K562 (cell line): Measurements from ENCODE around the gene CABP4. TPM values are rescaled to one million over a fixed set of nuclear protein-coding genes. Genes with fewer than 3 reads are reported as not detected.
A peak's percentile ranks its signal among the peaks of the same experiment; 100 is the strongest.

Experiments
- HNRNPK ChIP-seq: fragments of 200-400 bp; formaldehyde crosslinking; IDR thresholded peaks from one replicate; pipeline ENCODE4 v1.6.1; 2018; ENCODE audit warnings: mild to moderate bottlenecking, low read depth, low read length; ENCODE audit not compliant: poor library complexity, severe bottlenecking
- HNRNPLL ChIP-seq: fragments of 200-400 bp; formaldehyde crosslinking; IDR thresholded peaks from 2 replicates; pipeline ENCODE4 v1.6.1; 2017; ENCODE audit warnings: low read length, low read depth, mild to moderate bottlenecking; ENCODE audit not compliant: poor library complexity, severe bottlenecking
- LARP7 ChIP-seq: fragments of 450-650 bp; IDR thresholded peaks from 2 replicates; pipeline ENCODE4 v1.6.1; 2016
- MEIS2 ChIP-seq: fragments of 450-650 bp; IDR thresholded peaks from 2 replicates; pipeline ENCODE4 v1.6.1; 2014; ENCODE audit warnings: mild to moderate bottlenecking; ENCODE audit not compliant: partially characterized antibody
- RAD21 ChIP-seq, 2 experiments: fragments of 250-450 bp in 1 of 2; fragments of 450-650 bp in 1 of 2; sonication (Bioruptor Pico) in 1 of 2; formaldehyde crosslinking in 1 of 2; IDR thresholded peaks in 1 of 2; conservative IDR thresholded peaks in 1 of 2; 2 replicates each; pipeline versions ENCODE4 v1.4.0 to v1.8.0; 2020 to 2022; ENCODE audit warnings: mild to moderate bottlenecking in 2 of 2, moderate library complexity in 1 of 2
- SLC30A9 ChIP-seq: fragments of 250-450 bp; sonication (Bioruptor Pico); IDR thresholded peaks from 2 replicates; pipeline ENCODE4 v1.8.0; 2022; ENCODE audit warnings: mild to moderate bottlenecking, moderate library complexity
- SOX6 ChIP-seq: fragments of 450-650 bp; IDR thresholded peaks from 2 replicates; pipeline ENCODE4 v1.6.1; 2014; ENCODE audit warnings: mild to moderate bottlenecking
- TEAD4 ChIP-seq, 2 experiments: sonication (generic) in 1 of 2; formaldehyde crosslinking in 1 of 2; IDR thresholded peaks; 2 replicates each; pipeline versions ENCODE4 v1.6.1 to v1.8.0; 2012 to 2022; ENCODE audit warnings: borderline replicate concordance in 1 of 2, inconsistent platforms in 1 of 2, low read length in 1 of 2, mild to moderate bottlenecking in 1 of 2, missing genetic modification reagents in 1 of 2
- YBX1 ChIP-seq: fragments of 450-650 bp; IDR thresholded peaks from 2 replicates; pipeline ENCODE4 v1.7.1; 2016; ENCODE audit warnings: mild to moderate bottlenecking
- ZNF77 ChIP-seq: fragments of 250-450 bp; sonication (Bioruptor Pico); IDR thresholded peaks from 2 replicates; pipeline ENCODE4 v1.5.0; 2020
- polyA plus RNA-seq, 8 experiments: library from polyadenylated mRNA; depleted of rRNA in 4 of 8; stranded (reverse) in 5 of 8; unstranded in 3 of 8; fragments of >200 nt; fragmentation: Nextera tagmentation in 2 of 8; fragmentation: Illumina TruSeq in 1 of 8; extraction: Ambion mirVana in 2 of 8; extraction: Trizol in 1 of 8; gene quantifications; 2 replicates each; pipeline versions ENCODE4 v1.2.1 to v1.2.3, GENCODE V29; 2011 to 2014; ENCODE audit warnings: inconsistent platforms in 1 of 8, missing spikeins in 1 of 8
- total RNA-seq, 7 experiments: library from RNA; depleted of rRNA in 6 of 7; stranded (reverse); fragments of >200 nt in 6 of 7; fragmentation: Illumina TruSeq in 2 of 7; extraction: Trizol in 2 of 7; gene quantifications; 2 replicates each; pipeline versions ENCODE4 v1.2.1 to v1.2.3, GENCODE V29; 2011 to 2021; ENCODE audit warnings: low replicate concordance in 1 of 7
- TF ChIP-seq, protein P1 (sequence below), 3 experiments: fragments of 200-800 bp in 1 of 3; sonication (Bioruptor generic) in 1 of 3; sonication (generic) in 1 of 3; formaldehyde crosslinking in 1 of 3; IDR thresholded peaks; 2 replicates each; pipeline versions ENCODE4 v1.6.1 to v1.8.0; 2016 to 2022; ENCODE audit warnings: mild to moderate bottlenecking in 2 of 3, missing compliant biosample characterization in 2 of 3, missing genetic modification characterization in 2 of 3, missing genetic modification reagents in 1 of 3
- TF ChIP-seq, protein P2 (sequence below), 2 experiments: IDR thresholded peaks; 2 replicates each; pipeline ENCODE4 v1.6.1; 2011; ENCODE audit warnings: borderline replicate concordance in 1 of 2, control low read depth in 1 of 2, low read depth in 1 of 2, low read length in 1 of 2, mild to moderate bottlenecking in 1 of 2, mixed read lengths in 1 of 2, moderate library complexity in 1 of 2; ENCODE audit not compliant: insufficient read depth in 1 of 2, insufficient read length in 1 of 2, poor library complexity in 1 of 2, severe bottlenecking in 1 of 2; ENCODE audit errors: extremely low read depth in 1 of 2
- TF ChIP-seq, protein P3 (sequence below): IDR thresholded peaks from 3 replicates; pipeline ENCODE4 v1.6.1; 2011; ENCODE audit warnings: borderline replicate concordance, mild to moderate bottlenecking, moderate library complexity; ENCODE audit not compliant: insufficient read length; ENCODE audit errors: extremely low read depth
- TF ChIP-seq, protein P4 (sequence below): fragments of 450-650 bp; IDR thresholded peaks from 2 replicates; pipeline ENCODE4 v1.6.1; 2017; ENCODE audit warnings: antibody characterized with exemption, mild to moderate bottlenecking
- TF ChIP-seq, protein P5 (sequence below): sonication (generic); formaldehyde crosslinking; IDR thresholded peaks from 2 replicates; pipeline ENCODE4 v1.5.0; 2020; ENCODE audit warnings: missing genetic modification reagents

The CABP4 gene
- total and polyA plus RNA-seq, 9 of the 15 experiments (the other 6 are each of a cell fraction or from before 2014, with no cell fraction given) = 0.11 TPM; not detected in 8

DNA sequence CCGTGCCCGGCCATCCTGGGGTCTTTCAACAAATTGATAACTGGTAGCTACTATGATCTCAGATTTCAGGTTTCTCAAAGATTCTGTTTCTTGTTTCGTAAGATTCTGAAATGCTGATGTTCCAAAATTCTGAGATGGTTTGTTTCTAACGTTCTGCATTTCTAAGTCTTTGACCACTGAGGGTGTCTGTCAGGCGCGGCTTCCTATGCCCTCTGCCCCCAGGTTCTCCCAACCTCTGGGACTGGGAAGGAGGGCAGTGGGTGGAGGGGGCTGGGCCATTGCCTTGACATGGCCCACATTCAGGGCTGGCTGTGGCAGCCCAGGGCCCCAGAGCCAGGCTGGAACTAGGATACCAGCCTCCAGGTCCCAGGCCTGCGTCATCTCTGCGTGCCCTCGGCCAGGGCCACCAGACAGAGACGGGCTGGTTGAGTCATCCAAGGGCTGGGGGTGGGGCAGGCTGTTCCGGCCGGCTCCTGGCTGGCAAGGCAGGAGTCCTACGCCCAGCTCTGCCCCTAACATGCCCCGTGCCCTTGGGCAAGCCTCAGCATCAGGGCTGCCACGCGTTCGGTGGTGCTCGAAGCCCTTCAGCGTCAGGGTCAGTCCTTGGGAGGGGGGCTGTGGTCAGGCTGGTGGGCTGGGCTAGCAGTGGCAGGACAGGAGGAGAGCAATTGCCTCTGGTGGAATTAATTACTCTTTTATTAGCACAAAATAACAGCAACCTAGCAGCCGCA lies 8.7 kb downstream of the CABP4 start (continued):
- TF ChIP-seq TEAD4 (IDR thresholded peaks at IDR 0.05; ENCODE audit: low read length) (no peak), TEAD4 (CRISPR knock-in tag; IDR thresholded peaks at IDR 0.05; ENCODE audit: borderline replicate concordance) (no peak), ZNF77 (CRISPR knock-in tag) (no peak; the same call in 1 of the 2 replicates), SOX6 (no peak), RAD21 (CRISPR knock-in tag; conservative IDR thresholded peaks at IDR 0.05 in 1 of 2, IDR thresholded peaks at IDR 0.05 in 1 of 2) (no peak), YBX1 (no peak), MEIS2 (no peak), HNRNPLL (no peak), LARP7 (no peak), SLC30A9 (CRISPR knock-in tag) (no peak), HNRNPK (no peak)
- TF ChIP-seq, protein P1, sequence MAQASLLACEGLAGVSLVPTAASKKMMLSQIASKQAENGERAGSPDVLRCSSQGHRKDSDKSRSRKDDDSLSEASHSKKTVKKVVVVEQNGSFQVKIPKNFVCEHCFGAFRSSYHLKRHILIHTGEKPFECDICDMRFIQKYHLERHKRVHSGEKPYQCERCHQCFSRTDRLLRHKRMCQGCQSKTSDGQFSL (CRISPR knock-in tag; IDR thresholded peaks at IDR 0.05) = no peak
- TF ChIP-seq, protein P1 (tag; IDR thresholded peaks at IDR 0.05) = 0 out of 4 replicates have a peak, but pooled peaks of 1 of the 2 experiments have one; percentile 43
- TF ChIP-seq, protein P2, sequence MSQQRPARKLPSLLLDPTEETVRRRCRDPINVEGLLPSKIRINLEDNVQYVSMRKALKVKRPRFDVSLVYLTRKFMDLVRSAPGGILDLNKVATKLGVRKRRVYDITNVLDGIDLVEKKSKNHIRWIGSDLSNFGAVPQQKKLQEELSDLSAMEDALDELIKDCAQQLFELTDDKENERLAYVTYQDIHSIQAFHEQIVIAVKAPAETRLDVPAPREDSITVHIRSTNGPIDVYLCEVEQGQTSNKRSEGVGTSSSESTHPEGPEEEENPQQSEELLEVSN (IDR thresholded peaks at IDR 0.05; ENCODE audit: borderline replicate concordance in 1 of 2, extremely low read depth in 1 of 2, insufficient read depth in 1 of 2, insufficient read length in 1 of 2, low read depth in 1 of 2, low read length in 1 of 2, poor library complexity in 1 of 2, severe bottlenecking in 1 of 2) = peak; percentile 14 to 52
- TF ChIP-seq, protein P3, sequence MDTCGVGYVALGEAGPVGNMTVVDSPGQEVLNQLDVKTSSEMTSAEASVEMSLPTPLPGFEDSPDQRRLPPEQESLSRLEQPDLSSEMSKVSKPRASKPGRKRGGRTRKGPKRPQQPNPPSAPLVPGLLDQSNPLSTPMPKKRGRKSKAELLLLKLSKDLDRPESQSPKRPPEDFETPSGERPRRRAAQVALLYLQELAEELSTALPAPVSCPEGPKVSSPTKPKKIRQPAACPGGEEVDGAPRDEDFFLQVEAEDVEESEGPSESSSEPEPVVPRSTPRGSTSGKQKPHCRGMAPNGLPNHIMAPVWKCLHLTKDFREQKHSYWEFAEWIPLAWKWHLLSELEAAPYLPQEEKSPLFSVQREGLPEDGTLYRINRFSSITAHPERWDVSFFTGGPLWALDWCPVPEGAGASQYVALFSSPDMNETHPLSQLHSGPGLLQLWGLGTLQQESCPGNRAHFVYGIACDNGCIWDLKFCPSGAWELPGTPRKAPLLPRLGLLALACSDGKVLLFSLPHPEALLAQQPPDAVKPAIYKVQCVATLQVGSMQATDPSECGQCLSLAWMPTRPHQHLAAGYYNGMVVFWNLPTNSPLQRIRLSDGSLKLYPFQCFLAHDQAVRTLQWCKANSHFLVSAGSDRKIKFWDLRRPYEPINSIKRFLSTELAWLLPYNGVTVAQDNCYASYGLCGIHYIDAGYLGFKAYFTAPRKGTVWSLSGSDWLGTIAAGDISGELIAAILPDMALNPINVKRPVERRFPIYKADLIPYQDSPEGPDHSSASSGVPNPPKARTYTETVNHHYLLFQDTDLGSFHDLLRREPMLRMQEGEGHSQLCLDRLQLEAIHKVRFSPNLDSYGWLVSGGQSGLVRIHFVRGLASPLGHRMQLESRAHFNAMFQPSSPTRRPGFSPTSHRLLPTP = no peak
- TF ChIP-seq, protein P4, sequence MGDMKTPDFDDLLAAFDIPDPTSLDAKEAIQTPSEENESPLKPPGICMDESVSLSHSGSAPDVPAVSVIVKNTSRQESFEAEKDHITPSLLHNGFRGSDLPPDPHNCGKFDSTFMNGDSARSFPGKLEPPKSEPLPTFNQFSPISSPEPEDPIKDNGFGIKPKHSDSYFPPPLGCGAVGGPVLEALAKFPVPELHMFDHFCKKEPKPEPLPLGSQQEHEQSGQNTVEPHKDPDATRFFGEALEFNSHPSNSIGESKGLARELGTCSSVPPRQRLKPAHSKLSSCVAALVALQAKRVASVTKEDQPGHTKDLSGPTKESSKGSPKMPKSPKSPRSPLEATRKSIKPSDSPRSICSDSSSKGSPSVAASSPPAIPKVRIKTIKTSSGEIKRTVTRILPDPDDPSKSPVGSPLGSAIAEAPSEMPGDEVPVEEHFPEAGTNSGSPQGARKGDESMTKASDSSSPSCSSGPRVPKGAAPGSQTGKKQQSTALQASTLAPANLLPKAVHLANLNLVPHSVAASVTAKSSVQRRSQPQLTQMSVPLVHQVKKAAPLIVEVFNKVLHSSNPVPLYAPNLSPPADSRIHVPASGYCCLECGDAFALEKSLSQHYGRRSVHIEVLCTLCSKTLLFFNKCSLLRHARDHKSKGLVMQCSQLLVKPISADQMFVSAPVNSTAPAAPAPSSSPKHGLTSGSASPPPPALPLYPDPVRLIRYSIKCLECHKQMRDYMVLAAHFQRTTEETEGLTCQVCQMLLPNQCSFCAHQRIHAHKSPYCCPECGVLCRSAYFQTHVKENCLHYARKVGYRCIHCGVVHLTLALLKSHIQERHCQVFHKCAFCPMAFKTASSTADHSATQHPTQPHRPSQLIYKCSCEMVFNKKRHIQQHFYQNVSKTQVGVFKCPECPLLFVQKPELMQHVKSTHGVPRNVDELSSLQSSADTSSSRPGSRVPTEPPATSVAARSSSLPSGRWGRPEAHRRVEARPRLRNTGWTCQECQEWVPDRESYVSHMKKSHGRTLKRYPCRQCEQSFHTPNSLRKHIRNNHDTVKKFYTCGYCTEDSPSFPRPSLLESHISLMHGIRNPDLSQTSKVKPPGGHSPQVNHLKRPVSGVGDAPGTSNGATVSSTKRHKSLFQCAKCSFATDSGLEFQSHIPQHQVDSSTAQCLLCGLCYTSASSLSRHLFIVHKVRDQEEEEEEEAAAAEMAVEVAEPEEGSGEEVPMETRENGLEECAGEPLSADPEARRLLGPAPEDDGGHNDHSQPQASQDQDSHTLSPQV = peak; percentile 96
- TF ChIP-seq, protein P5, sequence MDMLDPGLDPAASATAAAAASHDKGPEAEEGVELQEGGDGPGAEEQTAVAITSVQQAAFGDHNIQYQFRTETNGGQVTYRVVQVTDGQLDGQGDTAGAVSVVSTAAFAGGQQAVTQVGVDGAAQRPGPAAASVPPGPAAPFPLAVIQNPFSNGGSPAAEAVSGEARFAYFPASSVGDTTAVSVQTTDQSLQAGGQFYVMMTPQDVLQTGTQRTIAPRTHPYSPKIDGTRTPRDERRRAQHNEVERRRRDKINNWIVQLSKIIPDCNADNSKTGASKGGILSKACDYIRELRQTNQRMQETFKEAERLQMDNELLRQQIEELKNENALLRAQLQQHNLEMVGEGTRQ (CRISPR knock-in tag) = no peak
